Inferior parietal cortex (tissue), 1 donor: ENCODE results near the gene MGA.
"Not testable (repeated sequence)": the region's sequence is repeated elsewhere in the genome, so short reads cannot be mapped to it uniquely, and the experiment has no call there.

Experiments used
- DNase-seq: peaks from one replicate; pipeline ENCODE4 v3.0.0-alpha.2; 2016; ENCODE audit errors: extremely low spot score

MGA gene

GRCh38 chr15:41714291-41714690 lies 54.1 kb downstream of the MGA start:
- DNase-seq: no peak

GRCh38 chr15:41716864-41717263 lies 56.7 kb downstream of the MGA start:
- DNase-seq: no peak

- no peak for DNase-seq
Measured at GRCh38 chr15:41727143-41727542, 66.9 kb downstream of the MGA start.

- not testable (repeated sequence) for DNase-seq
Measured at GRCh38 chr15:41728061-41728460, 67.9 kb downstream of the MGA start.

- no peak for DNase-seq
Measured at GRCh38 chr15:41730543-41730942, 70.3 kb downstream of the MGA start.

- DNase-seq: no peak
Measured at GRCh38 chr15:41732483-41732882, 72.3 kb downstream of the MGA start.

- DNase-seq: no peak
Measured at GRCh38 chr15:41734079-41734478, 73.9 kb downstream of the MGA start.

GRCh38 chr15:41735046-41735445 lies 74.8 kb downstream of the MGA start:
- no peak for DNase-seq

- DNase-seq: not testable (repeated sequence)
Measured at GRCh38 chr15:41735492-41735891, 75.3 kb downstream of the MGA start.

GRCh38 chr15:41746802-41747201 lies 86.6 kb downstream of the MGA start:
- no peak for DNase-seq

- no peak for DNase-seq
Measured at GRCh38 chr15:41756198-41756597, 96.0 kb downstream of the MGA start.

- DNase-seq: peak; percentile 72
Measured at GRCh38 chr15:41772720-41773331, 112.6 kb downstream of the MGA start.

GRCh38 chr15:41773332-41773728 lies 113.1 kb downstream of the MGA start:
- no peak for DNase-seq

GRCh38 chr15:41773729-41774061 lies 113.5 kb downstream of the MGA start:
- no peak for DNase-seq

- peak; percentile 97 for DNase-seq
Measured at GRCh38 chr15:41774062-41774881, 114.1 kb downstream of the MGA start, which contains the start of gene MAPKBP1. Gene MAPKBP1 (plus strand): TSS chr15:41774484. CDS start chr15:41775276, 792 bp downstream.

GRCh38 chr15:41774882-41775417 lies 114.7 kb downstream of the MGA start:
- DNase-seq: peak; percentile 43

- no peak for DNase-seq
Measured at GRCh38 chr15:41775651-41776050, 115.4 kb downstream of the MGA start.

- DNase-seq: no peak
Measured at GRCh38 chr15:41777421-41777973, 117.3 kb downstream of the MGA start.

GRCh38 chr15:41778521-41778920 lies 118.3 kb downstream of the MGA start:
- no peak for DNase-seq

GRCh38 chr15:41779662-41780157 lies 119.5 kb downstream of the MGA start:
- no peak for DNase-seq

GRCh38 chr15:41780266-41780665 lies 120.1 kb downstream of the MGA start:
- DNase-seq: no peak

- no peak for DNase-seq
Measured at GRCh38 chr15:41780727-41781126, 120.5 kb downstream of the MGA start.
